ENCODE data around the gene TAPT1.
"Not testable (repeated sequence)": the region's sequence is repeated elsewhere in the genome, so short reads cannot be mapped to it uniquely, and the experiment has no call there.

The TAPT1 gene

DNA sequence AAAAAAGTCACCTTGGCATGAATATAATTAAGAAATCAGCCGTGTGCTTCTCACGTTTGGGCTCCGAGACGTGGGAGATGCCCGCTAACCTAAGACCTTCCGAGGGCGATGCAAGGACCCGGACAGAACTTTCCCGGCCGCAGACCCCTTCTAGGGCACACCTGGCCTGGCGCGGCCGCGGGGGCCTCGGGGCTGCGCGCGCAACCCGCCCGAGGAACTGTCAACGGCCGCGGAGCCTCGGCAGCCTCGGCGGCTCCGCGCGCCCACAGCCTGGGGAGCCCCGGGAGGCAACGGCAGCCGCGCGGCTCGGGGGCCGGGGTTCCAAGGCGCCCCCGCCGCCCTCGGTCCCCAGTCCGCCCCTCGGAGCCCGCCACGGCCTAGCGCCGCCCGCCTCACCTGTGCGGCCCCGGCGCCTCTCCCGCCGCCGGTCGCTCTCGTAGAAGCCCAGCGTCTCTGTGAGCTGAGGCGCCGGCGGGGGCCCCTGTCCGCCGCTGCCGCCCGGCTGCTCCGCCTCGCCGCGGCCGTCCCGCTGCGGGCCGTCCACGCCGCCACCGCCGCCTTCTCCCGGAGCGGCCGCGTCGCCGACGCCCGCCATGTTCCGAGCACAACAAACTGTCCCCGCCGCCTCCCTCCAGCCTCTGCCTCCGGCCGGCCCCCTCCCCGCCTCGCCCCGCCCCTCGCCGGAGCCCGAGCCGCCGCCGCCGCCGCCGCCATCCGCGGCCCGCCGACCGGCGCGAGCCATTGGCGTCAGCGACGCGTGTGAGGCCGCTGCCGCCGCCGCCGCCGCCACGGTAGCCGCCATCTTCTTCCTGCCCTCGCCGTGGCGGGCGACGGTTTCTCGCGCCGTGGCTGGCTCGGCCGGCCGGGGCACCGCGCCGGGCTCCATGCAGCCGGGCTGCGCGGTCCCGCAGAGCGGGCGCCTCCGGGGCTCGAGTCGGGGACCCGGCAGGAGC, at the start of gene TAPT1:
TAPT1 (minus strand) TSS at position 609 of the 953 bp plus-strand sequence; CDS start at position 595, 14 bp downstream.
- peak; percentile 50 to 66 (median 63) for DNase-seq (ENCODE audit: low read depth in 2 of 3, low spot score in 2 of 3)

- no peak for DNase-seq (ENCODE audit: low read depth in 2 of 3, low spot score in 2 of 3)
These were observed 45.1 kb upstream of the TAPT1 start for GRCh38 chr4:16271411-16271810.

- DNase-seq (ENCODE audit: low read depth in 2 of 3, low spot score in 2 of 3): no peak
These were observed 44.4 kb upstream of the TAPT1 start for GRCh38 chr4:16270454-16271328.

GRCh38 chr4:16269742-16270453, 43.6 kb upstream of the TAPT1 start:
- DNase-seq (ENCODE audit: low read depth in 2 of 3, low spot score in 2 of 3): not testable (repeated sequence)

DNA sequence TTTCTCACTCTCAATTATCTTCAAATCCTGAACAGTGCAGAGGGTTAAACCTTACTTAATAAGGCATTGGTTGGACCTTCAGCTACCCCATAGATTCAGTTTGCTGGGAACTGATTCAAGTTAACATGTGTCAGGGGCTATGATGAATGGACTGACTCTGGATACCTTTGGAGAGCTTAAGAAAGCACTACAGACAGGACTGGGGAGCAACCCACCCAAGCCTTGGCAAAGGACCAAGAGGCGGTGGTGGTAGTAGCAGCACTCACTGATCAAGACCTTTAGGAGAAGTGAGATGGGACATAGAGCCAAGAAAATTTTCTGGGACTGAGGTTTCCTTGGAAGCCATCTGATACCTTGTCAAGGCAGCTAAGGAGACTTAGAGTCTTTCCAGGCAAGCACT, 43.0 kb upstream of the TAPT1 start:
- no peak for DNase-seq (ENCODE audit: low read depth in 2 of 3, low spot score in 2 of 3)

DNA sequence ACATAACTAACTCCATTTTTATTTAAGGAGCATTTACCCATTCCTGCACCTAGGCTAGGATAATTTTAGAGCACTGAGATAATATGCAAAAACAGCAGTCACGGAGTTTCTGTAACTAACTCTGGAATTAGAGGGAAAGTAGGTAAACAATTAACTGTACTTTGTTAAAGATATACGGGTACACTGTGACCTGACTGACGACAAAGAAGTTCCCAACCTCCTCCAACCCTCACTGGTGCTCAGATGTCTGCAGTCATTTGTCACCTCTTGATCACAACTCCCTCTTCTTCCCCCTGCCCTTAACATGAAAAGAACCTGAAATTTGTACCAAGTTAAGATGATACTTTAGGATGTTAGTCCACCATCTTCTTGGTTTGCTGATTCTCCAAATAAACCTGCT, 42.0 kb upstream of the TAPT1 start:
- no peak for DNase-seq (ENCODE audit: low read depth in 2 of 3, low spot score in 2 of 3)

DNA sequence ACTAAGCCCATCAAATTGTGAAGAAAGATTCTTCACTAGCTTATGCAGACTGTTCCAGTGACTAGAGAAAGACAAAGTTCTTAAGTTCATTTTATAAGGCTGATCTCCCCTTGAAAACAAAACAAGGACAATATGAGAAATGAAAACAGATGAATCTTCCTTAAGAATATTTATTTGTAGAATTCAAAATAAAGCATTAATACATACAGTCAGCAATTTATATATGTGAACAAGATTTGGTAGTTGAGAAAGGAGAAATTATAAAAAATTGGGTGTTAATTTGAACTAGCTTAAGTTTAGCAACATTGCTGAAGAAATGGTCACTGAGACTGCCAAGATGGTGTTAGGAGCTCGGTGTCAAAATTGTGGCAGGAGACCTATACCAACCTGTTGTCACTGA, 41.4 kb upstream of the TAPT1 start:
- no peak for DNase-seq (ENCODE audit: low read depth in 2 of 3, low spot score in 2 of 3)

DNA sequence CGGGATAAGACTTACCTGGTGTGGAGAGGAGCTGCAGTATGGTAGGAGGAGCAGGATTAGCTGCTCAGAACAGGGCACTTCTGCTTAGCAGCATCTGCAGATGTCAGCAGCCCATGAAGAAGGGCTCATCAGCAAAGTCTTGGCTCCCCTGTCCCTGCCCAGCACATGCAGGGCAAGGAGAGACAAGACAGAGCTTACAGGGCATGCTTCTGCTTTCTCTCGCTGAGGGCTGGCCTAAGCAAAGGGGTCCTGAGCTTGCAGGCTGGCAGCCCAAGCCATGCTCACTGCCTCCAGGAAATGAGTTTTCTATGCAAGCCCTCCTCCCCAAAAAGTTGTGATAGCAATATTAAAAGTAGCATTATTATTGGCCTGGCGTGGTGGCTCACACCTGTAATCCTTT, 39.5 kb upstream of the TAPT1 start:
- DNase-seq (ENCODE audit: low read depth in 2 of 3, low spot score in 2 of 3): no peak

- no peak for DNase-seq (ENCODE audit: low read depth in 2 of 3, low spot score in 2 of 3)
These were observed 38.5 kb upstream of the TAPT1 start for GRCh38 chr4:16264798-16265197.

DNA sequence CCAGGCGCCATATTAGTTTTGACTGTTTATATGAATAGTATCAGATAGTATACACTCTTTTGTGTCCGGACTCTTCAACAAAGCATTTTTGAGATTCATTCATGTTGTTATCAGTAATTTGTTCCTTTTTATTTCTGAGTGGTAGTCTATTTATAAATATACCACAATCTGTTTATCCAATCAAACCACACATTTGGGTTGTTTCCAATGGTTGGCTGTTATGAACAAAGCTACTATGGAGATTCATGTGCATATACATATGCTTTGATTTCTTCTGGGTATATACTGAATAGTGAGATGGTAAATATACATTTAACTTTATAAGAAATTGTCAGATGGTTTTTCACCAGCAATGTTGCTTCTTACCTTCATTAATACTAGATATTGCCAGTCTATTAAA, 36.8 kb upstream of the TAPT1 start:
- no peak for DNase-seq (ENCODE audit: low read depth in 2 of 3, low spot score in 2 of 3)

DNA sequence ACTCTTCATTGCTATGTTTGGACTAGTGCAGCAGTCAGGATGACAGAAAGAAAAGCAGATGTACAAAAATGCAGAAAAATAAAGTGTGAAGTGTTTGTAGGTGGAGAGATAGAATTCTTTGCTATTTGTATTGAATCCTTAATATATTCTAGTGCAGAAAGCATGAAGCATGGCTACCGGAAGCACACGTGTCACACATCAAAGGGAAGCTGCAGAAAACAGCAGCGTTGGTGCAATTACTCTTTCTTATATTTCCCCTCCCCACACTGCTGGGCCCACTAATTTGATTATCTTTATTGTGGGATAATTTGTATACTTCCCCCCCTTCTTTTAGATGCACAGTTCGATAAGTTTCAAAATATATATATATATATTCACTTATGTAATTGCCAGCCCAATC, 35.9 kb upstream of the TAPT1 start:
- DNase-seq (ENCODE audit: low read depth in 2 of 3, low spot score in 2 of 3): no peak

DNA sequence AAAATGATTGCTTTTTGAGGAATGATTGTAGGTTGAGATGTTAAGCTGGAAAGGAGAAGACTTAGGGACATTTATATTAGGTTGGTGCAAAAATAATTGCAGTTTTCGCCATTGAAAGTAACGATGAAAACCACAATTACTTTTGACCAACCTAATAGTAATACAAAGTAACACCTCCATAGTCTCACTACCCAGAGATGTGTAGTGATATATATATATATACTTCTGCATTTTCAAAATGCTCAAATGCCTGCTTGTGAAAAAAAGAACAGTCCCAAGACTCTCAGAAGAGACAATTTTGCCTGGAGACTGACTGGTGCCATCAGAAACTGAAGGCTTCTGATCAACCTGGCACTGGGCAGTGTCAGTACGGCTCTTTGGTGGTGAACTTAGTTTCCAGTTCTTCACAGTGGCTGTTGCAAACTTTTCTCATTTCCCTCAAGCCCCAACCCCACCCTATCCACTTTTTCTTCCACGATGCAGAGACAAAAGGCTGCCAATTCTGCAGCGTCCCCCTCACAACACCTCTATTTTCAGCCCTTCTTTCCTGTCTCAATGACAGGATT, 35.1 kb upstream of the TAPT1 start:
- DNase-seq (ENCODE audit: low read depth in 2 of 3, low spot score in 2 of 3): no peak

DNA sequence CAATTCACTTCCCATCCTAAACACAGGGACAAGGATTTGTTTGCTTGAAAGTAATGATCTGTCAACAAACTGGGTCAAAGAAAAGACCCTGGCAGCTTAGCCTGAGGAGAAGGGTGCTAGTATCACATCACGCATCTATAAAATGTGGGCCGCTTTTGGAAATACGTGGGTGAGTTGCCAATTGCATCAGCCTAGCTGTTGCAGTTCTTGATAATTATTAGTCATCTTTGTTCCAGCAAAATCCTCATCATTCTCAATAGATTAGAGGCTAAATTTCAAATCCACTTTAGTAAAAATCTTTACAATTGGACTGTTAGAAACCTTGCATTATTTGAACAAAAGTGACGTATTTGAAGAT, 33.6 kb upstream of the TAPT1 start:
- DNase-seq (ENCODE audit: low read depth in 2 of 3, low spot score in 2 of 3): peak in 1 of 3 experiments; percentile 11

- DNase-seq (ENCODE audit: low read depth in 2 of 3, low spot score in 2 of 3): no peak
These were observed 33.1 kb upstream of the TAPT1 start for GRCh38 chr4:16259241-16259888.

- DNase-seq (ENCODE audit: low read depth in 2 of 3, low spot score in 2 of 3): no peak
These were observed 31.3 kb upstream of the TAPT1 start for GRCh38 chr4:16257611-16258010.

- no peak for DNase-seq (ENCODE audit: low read depth in 2 of 3, low spot score in 2 of 3)
These were observed 30.1 kb upstream of the TAPT1 start for GRCh38 chr4:16256343-16256742.

- DNase-seq (ENCODE audit: low read depth in 2 of 3, low spot score in 2 of 3): no peak
These were observed 29.5 kb upstream of the TAPT1 start for GRCh38 chr4:16255730-16256129.

- DNase-seq (ENCODE audit: low read depth in 2 of 3, low spot score in 2 of 3): no peak
These were observed 27.1 kb upstream of the TAPT1 start for GRCh38 chr4:16253127-16253960.

DNA sequence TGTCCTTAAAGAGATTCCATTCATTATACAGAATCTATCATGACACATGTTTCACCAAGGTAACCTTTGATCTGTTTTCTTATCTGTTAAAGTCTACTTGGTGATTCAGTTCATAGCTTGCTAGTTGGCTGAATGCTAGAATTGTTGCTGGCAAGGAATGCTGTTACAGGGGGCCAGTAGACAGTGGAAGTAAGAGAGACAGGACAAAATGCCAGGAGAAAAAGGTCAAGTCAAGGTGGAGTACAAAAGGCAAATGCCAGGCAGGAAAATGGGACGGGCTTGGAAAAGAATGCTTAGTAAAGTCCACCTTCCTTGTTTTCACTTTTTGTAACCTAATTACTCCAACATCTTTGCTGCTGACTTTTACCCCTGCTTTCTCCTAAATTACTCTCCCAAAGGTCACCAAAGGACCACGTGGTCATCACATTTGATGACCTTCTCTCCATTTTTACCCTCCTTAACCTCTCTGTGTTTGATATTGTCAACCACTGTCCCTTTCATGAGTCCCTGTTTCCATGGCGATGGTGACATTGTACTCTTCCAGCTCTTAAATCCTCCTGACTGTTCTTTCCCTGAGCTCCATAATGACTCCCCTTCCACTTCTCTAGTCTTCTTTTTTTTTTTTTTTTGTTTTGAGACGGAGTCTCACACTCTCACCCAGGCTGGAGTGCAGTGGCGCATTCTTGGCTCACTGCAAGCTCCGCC, 24.5 kb upstream of the TAPT1 start:
- DNase-seq (ENCODE audit: low read depth in 2 of 3, low spot score in 2 of 3): no peak

Measured in activated CD8-positive, alpha-beta memory T cell treated with anti-CD3 and anti-CD28 coated beads for 48 hours (primary cell).